SW480 (cell line): ENCODE results near the gene OR2V2.

ENCODE experiments used
- DNase-seq: peaks from one replicate; pipeline ENCODE4 v3.0.0-alpha.2; 2016; ENCODE audit warnings: low spot score

OR2V2 gene

DNA sequence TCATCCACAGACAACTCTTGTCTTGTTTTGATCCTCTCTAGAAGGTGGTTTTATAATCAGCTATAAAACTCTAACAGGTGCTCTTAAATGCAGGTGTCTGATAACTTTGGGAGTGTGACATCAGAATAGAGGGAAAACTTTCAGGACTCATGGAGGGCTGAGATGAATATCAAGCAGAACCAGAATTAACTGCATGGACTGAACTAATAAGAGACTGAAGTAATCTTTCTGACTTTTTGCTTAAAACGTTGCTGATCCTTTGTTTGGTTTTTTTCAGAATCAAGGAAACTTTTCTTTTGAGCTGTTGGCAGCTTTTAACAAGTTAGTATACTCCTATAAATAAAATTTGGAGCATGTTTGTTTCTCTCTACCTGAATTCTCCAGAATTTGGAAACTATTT is 2.3 kb upstream of the OR2V2 start:
- DNase-seq: no peak

DNA sequence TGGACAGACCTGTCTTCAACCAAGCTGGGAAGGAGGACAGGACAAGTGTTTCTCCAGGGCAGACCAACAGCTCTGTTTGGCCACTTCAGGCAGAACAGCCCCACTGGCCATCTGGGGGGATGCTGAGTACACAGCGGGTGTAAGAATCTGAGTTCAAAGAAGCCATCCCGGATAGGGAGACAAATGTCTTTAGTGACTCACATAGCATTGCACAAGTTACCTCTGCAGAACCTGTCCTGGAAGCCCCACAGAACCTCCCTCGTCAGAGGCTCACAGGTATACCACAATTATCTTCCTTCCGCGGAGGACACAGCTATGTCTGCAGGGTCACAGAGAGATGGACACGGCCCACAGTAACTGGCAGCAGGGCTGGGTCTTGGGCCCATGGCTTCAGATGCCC is 2.0 kb downstream of the OR2V2 start:
- no peak for DNase-seq

DNA sequence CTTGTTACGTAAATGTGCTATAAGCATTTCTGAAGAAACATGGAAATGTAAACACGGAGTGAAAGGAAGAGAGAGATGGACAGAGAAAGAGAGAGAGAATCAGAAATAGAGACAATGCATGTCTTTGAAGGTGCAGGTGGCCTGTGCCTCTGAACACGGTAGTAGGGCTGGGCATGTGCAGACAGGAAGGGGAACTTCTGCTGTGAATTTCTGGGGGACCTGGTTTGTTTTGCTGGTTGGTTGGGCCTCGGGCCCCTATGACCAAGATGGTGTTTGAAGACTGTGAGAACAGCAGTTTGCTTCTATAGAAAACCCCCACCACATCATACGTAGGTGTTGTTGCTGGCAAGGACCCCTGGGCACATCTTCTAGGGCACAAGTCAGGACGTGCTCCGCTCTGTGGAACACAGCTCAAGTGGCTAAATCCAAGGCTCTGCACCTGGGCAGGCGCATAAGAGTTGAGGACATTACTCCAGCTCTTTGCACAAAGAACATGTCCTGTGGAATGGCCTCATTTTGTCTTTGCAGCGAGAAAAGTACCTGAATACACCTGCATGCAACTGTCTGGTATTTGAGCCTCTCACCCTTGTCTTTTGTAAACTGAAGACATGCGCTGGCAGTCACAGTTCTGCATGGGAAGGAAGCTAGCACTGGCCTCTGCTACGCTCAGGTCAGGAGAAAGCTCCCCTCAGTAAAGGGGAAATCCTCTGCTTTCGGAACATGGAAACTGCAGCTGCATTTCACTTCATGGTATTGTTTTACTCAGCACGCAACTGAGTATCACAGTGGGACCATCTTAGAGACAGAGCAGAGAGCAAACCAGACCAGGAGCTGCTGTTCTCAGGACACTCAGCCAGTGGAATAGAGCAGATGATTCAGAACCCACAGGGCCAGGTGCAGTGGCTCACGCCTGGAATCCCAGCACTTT is 2.7 kb downstream of the OR2V2 start:
- no peak for DNase-seq

DNA sequence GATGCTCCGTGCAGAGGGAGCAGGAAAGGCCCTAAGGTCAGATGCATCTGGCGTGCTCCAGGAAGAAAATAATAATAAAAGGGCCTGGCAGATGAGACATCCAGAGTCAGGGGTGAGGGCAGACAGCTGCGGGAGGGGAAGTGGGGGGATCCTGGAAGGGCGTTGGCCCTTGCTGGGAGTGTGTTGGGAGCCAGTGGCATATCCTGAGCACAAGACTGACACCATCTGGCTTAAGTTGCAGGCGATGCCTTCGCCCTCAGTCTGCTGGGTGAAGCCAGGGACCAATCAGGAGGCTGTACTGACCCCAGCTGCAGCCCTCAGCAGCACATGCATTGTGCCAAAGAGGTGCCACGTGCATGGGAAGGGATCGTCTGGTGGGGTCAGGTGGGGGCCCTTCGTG is 3.8 kb downstream of the OR2V2 start:
- no peak for DNase-seq

DNA sequence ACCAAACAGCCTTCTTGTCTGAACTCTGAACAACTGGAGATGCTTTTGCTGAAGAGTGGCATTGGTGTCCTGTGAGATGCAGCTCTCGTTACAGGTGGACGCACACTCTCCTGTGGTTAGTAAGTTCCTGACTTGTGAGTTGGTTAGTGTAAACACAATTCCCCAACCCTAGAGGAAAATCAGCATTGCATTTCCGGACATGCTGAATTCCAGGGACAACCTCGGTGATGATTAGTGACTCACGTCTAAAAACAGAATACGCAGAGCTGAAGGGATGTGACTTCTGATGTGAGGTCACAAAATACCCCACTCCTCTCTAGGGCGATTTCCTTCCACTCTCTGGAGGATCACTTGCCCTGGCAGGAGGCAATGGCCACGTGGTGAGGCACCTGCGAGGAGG is 5.0 kb downstream of the OR2V2 start:
- DNase-seq: peak; percentile 86

DNA sequence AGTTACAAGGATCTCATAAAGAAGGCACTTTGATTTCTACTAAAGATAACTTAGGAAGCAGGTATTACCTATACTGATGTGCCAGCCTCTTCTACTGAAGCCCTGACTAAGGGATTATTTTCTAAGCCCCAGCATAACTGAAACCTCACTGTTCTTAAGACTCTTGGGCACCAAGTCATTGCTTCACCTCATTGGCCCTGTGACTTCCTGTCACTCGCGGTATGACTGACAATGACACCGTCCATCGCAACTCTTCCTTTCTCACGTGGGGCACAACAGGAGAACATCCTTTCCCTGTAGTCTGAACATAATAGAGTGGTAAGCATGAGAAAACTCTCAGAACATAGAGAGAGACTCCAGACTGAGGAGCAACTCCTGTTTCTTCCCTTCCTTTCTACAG is 6.4 kb downstream of the OR2V2 start:
- DNase-seq: no peak

DNA sequence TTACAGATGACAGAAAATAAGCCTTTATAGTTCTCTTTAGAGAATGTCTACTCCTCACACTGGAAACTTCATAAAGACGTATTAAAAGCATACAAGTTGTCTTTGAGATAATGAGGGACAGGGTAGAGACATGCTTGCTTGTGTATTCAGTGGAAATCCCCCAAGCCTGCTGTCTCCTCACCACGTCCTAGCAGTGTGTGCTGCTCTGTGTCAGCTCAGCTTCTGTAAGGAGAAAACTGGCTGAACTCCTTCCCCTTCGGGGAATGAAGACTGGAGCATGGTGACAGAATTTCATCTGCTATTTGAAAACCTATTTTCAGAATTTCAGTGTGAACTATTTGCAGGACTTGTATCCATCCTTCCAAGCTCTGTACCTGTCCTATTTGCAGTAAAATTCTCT is 9.4 kb downstream of the OR2V2 start:
- DNase-seq: no peak

DNA sequence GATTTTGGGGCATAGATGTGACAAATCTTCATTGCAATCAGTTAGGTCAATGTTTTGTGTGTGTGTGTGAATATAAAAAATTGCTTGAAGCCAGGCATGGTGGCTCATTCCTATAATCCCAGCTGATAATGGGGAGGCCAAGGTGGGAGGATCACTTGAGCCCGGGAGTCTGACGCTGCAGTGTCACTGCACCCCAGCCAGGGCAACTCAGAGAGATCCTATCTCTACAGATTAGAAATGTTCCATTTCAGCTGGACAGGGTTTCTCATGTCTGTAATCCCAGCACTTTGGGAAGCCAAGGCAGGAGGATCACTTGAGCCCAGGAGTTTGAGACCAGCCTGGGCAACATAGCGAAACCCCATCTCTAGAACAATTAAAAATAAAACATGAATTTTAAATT is 11.5 kb downstream of the OR2V2 start:
- DNase-seq: no peak

DNA sequence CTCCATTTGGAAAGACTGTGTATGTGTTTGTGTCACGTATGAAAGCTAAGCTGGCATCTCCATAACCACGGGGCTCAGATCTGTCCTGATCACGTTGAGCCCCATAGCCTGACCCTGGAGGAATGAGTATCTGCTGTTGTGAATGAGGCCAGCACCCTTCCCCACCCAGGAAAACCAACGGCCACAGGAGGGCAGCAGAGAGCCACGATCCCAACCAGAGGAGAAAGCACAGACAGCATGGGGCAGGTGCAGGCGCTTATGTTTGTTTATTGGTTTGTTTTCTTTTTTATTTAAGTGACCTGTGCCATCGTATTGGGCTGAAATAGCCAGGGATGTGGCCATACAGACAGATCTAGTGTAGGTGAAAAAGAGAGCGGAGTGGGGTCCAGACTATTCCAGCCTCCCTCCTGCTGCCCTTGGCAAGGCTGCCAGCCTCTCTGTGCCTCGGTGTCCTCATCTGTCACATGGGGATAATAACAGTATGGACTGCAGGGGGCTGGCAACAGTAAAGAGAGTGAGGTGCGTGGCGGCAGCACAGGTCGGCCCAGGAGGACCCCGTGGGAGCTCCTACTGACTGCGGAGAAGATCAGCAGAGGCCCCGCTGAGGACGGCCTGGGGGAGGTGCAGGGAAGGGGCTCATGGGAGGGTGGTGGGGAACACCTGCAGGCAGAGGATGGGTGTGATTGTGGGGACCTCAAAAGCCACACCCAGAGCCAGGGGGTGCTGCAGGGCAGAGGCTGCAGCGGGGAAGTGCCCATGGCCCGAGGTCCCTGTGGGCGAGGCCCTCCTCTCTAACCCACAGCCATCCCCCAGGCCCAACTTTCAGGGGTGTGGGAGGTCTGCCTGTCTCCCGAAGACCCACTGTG is 12.1 kb downstream of the OR2V2 start:
- peak; percentile 87 for DNase-seq

DNA sequence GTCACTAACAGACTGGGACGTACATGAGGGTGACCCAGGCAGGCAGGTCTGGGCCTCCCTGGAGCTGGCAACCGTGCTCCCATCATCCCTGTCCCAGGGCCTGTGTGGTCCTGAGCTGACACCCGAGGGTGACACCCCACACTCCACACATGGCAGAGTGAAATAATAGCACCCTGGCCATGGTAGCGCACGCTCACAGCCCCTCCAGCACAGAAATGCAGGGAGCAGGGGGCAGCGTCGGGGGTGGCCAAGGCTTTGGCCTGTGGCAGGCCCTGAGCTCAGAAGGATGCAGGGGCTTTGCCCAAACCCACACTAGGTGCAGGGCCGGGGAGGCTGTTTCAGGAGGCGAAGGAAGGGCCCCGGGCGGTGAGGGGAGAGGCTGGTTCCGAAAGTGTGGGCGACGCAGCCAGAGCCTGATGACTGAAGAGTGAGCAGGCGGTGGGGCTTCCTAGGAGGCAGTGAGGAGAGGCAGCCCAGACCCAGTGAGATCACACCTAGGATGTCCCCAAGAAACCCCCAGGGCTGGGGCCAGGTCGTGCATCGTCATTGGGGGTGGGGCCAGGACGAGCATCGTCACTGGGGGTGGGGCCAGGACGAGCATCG is 12.9 kb downstream of the OR2V2 start:
- peak; percentile 61 for DNase-seq

DNA sequence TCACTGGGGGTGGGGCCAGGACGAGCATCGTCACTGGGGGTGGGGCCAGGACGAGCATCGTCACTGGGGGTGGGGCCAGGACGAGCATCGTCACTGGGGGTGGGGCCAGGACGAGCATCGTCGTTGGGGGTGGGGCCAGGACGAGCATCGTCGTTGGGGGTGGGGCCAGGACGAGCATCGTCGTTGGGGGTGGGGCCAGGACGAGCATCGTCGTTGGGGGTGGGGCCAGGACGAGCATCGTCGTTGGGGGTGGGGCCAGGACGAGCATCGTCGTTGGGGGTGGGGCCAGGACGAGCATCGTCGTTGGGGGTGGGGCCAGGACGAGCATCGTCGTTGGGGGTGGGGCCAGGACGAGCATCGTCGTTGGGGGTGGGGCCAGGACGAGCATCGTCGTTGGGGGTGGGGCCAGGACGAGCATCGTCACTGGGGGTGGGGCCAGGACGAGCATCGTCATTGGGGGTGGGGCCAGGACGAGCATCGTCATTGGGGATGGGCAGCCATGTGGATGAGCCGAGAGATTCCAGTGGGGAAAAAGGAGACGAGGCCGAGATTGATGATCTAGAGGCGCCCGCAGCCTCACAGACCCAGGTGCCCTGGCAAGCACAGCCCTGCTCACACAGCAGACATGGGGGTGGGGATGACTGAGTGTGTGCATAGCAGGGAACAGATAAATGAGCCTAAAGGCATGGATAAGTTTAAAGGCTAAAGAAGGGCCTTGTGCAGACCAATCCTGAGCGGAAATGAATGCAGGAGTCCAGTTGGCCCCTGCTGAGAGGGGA is 13.6 kb downstream of the OR2V2 start:
- peak; percentile 65 for DNase-seq

DNA sequence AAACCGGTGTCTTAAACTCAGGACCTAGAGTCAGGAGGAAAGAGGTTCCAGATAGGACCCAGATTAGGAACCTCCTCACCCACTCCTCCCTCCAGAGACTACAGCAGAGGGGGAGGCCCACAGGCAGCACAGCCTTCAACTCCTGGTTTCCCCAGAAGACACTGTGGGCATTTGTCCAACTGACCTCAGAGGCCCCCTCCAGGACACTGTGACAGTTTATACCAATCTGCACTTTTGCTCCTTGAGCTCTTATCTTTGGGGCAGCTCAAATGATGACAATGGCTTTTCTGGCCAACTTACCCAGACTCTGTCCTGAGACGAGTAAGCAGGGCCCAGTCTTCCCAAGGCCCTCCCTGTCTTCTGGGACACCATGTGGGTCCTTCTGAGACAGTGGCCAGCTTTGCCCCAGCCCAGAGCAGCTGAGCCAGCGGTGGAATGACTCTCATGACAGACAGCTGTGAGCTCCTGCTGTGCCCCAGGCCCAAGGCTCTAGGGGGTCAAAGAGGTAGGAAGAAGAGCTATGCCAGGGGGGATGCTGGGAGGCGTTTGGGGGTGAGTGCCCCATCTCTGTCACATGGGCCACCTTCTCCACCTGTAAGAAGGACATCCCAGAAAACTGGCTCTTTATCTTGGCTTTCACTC is 14.3 kb downstream of the OR2V2 start:
- DNase-seq: no peak

DNA sequence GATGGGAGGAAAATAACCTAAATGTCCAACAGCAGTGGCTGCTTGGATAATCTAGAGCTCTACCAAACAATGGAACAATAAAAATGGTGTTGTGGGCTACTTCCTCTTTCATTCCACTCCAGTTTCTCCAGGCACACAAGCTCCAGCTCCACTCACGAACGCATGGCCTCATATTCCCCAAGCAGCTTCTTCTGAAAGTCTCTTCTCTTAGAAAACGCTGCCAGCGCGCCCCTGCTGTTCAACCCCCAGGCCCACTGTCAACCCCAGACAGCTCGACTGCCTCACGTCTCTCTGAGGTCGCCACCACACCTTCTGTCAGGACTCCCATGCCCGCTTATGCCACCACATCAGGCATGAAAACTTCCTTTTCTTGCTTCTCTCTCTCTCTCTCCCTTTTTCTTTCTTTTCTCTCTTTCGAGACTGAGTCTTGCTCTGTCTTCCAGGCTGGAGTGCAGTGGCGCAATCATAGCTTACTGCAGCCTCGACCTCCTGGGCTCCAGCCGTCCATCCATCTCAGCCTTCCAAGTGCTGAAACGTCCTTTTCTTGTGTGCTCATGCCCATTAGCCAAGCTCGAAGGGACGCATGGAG is 16.2 kb downstream of the OR2V2 start:
- no peak for DNase-seq

DNA sequence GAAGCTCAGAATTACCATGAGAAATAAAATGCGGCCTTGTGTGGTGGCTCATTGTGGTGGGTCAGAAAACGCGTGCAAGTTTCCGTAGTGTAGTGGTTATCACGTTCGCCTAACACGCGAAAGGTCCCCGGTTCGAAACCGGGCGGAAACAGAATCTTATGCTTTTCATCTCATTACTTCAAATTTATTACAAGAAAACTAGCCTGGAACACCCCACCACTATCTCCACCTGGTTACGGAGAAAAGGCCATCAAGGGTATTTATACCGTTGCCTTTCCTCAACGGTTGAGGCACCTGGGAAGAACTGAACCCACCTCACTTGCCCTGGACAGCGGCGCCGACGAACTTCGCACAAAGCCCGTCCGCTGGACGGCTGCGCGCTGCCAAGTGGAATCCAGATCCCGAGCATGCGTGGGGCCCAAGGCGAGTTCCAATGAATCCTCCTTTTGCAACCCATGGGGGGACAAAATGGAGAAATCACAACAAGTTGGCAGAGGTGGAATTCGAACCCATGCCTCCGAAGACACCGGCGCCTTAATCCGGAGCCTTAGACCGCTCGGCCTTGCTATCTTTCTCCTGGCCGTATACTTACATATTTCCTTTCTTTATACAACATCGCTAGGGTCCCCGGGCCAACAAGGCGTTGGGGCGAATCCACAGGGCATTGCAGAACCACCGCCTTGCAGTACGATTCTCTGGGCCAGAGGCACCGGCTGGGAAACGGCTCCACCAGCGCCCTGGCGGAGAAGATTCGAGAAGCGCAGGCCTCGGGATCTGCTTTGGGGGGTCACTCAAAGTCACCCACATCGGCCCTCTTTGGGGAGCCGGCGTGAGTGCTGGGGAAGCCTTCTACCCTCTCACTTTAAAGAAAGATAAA is 16.9 kb downstream of the OR2V2 start:
- no peak for DNase-seq

DNA sequence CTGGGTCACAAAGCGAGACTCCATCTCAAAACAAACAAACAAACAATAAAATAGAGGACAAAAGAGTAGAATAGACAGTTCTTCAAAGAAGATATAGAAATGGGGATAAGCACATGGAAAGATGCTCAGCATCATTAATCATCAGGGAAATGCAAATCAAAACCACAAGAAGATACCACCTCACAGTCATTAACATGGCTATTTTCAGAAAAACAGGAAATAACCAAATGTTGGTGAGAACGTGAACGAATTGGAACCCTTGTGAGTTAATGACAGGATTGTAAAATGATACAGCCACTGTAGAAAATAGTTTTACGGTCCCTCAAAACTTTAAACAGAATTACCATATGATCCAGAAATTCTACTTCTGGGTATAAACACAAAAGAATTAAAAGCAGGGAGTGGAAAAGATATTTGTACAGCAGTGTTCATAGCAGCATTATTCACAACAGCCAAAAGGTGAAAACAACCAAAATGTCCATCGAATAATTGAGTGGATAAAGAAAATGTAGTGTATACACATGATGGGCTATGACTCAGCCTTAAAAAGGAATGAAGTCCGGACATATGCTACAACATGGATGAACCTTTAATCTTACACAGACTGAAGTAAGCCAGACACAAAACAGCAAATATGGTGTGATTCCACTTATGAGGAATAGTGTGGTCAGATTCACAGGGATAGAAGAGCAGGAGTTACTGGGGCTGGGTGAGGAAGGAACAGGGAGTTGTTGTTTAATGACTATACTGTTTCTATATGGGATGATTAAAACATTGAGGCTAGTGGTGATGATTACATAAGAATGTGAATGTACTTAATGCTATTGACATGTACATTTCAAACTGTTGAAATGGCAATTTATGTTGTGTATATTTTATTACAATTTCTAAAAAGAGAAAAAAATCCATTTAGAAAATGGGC is 19.7 kb downstream of the OR2V2 start:
- no peak for DNase-seq

DNA sequence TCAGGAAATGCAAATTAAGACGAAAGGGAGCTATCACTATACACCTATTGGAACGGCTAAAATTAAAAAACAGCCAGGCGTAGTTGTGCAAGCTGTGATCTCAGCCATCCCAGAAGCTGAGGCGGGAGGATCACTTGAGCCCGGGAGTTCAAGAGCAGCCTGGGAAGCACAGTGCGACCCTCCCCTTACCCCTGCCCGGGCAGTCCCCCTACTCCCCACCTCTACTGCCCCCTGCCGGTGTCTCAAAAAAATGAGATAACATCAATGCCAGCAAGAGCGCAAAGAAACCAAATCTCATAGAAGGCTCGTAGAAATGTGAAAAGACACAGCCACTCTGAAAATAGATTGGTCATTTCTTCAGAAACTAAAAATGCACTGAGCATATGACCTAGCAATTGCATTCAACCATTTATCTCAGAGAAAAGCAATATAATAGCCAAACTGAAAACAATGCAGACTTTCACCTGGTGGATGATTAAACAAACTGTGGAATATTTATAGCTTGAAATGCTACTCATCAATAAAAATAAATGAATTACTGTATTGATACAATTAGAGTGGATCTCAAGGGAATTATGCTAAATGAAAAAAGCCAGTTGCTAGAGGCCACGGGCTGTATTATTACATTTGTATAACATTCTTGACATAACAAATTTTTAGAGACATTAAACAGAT is 20.6 kb downstream of the OR2V2 start:
- no peak for DNase-seq

DNA sequence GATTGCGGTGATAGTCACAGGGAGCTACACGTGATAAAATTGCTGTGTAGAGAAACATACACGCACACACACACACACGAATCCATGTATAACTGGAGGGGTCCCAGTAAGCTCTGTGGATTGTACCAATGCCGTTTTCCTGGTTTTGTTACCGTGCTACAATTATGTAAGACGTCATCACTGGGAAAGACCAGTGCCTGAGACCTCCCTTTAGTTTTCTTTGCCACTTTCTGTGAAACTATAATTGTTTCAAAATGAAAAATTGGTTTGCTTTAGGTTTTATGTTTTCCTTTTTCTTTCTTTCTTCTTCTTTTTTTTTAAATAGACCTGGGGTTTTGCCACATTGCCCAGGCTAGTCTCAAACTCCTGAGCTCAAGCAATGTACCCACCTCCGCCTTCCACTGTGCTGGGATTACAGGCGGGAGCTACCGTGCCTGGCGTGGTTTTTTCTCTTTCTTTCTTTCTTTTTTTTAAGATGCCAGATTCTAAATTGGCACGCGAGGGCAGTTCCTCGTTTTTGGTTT is 21.3 kb downstream of the OR2V2 start:
- DNase-seq: no peak
